NCI-H748 (cell line): ENCODE results near the gene PAPSS1.
"Not testable (repeated sequence)": the region's sequence is repeated elsewhere in the genome, so short reads cannot be mapped to it uniquely, and the experiment has no call there.

Experiments
- DNase-seq: peaks from one replicate; lab custom pipeline; 2025; ENCODE audit not compliant: unreplicated experiment; lab: John Stamatoyannopoulos, UW

PAPSS1 gene

DNA sequence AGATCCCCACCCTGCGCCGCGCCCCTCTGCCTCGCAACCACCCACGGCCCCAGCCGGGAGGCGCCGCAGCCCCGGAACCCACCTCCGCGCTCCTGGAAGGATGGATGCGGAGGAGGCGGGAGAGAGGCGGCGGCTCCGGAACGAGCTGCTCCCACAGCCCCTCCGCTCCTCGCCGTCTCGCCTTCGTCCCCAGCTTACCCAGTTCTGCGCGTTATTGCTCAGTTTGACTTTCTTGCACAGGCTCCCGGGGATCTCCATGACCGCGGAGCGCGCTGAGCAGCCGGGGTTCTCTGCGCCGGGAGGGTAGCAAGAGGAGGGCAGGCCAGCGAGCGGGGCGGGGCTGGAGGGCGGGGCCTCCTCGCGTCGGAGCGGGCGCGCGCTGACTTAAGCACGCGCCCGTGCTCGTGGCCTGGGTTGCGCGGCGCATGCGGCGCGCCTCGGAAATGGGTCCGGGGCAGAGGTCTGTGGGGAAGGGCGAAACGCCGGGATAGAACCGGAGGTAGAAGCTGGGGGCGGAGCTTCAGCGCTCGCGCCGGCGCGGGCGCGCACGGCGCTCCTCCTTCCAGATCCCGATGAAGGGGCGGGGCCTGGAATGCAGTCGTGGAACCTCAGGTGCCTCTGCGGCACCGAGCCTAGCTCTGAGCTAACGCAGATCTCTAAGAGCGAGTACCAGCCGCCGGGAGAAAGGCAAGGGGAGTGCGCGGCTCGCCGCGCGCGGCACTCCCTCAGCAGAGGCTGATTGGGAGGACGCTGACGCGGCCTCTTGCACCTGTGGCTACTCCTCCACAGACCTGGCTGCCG is at the start of gene PAPSS1:
Gene PAPSS1, minus strand, starts transcription at position 313 of the 801 bp plus-strand sequence. Its CDS starts 55 bp downstream, at position 258.
- peak; percentile 98 for DNase-seq

DNA sequence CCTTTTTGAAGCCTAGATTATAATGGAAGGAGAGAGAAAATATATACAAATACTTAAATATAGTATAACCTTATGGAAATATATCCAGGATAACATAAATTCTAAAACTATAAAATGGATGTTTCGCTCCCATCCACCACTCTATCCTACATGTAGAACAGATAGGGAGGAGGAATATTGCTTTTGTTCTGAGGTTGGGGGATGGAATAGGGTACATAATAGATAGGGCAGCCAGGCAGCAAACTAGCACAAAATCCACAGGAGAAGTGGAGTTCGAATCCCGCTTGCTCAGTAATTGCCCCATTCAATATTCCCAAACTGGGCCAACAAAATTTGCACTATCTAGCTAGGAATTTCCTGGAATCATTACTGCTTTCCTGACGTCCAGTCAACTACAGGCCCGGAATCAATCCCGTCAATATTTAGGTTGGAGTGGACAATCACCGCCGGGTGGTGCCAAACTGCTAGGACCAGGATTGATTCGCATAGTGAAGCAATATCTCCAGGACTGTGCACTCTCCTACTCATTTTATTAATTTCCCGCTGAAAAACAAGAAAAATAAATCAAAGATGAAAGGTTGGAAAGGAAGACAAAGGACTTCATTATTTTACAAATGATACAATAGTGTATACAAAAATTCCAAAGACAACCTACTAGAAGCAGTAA is 40.4 kb upstream of the PAPSS1 start:
- peak; percentile 6 for DNase-seq

DNA sequence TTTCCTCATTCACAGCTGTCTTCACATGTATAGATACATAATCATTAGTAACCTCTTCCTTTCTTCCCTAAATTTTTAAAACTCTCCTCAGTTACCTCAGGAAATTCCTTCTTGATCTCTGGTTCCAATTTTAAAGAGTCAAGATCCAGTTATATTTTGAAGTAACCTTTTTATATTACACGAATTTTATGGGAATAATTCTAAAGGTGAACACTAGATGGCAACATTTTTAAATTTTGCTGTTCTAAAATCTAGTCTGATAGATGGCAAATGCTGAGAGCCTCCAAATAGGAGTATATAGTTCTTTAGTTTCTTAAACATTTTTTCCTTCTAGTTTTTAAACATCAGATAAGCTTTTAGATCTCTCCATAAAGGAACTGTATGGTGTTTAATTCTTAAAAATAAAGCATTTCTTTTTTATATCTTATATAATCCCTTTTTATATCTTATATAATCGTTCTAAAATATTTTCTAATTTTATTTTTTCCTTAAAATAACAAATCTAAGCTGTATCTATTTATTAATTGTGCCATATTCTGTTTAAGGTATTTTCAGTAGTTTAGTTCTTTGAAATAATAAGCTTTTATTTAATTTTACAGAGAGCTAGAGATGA is 37.9 kb upstream of the PAPSS1 start:
- DNase-seq = peak; percentile 36

DNA sequence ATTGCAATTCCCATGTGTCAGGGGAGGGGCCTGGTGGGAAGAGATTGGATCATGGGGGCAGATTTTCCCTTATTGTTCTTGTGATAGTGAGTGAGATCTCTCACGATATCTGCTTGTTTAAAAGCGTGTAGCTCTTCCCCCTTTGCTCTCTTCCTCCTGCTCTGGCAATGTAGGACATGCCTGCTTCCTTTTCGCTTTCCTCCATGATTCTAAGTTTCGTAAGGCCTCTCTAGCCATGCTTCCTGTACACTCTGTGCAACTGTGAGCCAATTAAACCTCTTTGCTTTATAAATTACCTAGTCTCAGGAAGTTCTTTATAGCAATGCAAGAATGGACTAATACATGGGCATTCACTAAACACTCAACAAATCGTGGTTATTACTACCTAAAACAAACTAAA is 37.2 kb upstream of the PAPSS1 start:
- DNase-seq = no peak

DNA sequence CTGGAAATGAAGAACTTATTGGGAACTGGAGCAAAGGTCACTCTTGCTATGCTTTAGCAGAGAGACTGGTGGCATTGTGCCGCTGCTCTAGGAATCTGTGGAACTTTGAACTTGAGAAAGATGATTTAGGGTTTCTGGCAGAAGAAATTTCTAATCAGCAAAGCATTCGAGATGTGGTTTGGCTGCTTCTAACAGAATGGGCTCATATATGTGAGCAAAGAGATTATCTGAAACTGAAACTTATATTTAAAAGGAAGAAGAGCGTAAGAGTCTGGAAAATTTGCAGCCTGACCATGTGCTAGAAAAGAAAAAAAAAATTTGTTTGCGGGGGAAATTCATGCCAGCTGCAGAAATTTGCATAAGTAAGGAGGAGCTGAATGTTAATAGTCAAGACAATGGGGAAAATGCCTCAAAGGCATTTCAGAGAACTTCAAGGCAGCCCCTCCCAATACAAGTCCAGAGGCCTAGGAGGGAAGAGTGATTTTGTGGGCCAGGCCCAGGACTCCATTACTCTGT is 35.9 kb upstream of the PAPSS1 start:
- no peak for DNase-seq

DNA sequence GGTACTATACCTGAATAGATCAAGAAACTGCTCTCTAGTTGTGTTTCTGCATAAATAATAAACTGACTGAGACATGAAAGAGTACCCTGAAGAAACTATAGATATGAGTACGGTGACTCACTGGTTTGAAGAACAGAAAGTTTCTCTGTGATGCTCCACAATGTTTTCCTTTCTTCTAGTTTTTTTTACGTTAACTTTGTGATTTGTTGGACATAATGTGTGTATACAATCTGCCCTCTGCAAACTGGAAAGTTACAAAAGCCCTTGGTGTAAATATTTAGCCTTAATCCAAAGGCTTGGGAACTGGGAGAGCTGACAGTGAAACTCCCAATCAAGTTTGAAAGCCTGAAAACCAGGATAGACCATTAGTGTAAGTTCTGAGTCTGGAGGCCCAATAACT is 31.6 kb upstream of the PAPSS1 start:
- DNase-seq = no peak

DNA sequence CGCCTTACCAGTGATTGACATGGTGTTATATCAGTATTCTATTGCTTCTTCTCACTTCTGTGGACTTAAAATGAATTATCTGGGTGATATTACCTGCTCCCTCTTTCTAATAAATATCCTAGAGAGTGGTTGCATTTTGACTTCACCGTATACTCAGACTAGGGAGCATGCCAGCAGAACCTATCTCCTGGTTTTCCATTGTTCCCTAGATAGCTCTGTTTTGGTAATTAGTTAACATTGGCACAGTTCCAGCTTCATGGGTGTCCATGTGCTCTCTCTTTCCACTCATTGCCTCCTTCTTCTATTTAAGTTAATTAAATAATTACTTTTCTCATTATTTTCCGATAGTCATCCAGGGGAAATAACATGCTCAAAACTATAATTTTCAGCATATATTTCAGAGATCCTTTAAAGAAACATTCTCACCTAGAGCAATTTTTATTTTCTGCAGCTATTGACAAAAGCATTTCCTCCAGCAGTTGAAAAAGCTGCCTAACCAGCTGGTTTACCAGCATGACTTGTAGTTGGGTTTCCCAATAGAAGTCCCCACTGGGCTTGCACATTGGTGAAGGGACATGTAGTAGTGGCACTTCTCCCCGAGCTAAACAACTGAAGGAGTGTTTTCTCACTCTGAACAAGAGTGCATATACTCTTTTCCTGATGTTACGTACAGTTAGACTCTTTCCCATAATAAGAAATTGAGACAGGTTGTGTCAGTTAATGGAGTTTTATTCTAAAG is 27.9 kb upstream of the PAPSS1 start:
- peak; percentile 91 for DNase-seq

DNA sequence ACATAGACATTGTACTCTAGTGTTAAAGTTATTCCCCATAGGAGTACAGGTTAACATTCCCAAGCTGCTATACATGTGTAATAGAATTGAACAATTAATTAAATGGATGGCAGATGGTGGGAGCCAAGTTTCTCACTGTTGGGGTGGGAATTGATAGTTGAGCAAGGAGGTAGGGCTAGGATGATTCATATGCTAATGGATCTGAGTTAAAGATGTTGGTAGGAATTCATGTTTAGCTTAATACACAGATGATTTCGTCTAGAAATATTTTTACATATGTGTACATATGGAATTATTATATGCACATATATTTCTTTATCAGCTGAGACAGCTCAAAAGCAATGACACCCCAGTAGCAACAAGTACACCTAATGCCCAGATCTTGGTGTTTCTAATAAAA is 26.1 kb upstream of the PAPSS1 start:
- no peak for DNase-seq

DNA sequence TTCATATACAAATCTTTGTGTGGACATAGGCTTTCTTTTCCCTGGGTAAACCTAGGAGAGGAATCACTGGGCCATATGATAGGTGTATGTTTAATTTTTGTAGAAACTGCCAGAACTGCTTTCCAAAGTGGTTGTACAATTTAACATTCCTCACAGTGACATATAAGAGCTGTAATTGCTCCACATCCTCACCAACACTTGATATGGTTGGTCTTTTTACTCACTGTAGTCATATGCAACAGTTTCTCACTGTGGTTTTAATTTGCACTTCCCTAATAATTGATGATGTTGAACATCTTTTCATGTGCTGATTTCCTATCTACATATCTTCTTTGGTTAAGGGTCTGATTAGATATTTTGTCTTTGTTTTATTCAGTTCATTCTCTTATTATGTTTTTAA is 24.5 kb upstream of the PAPSS1 start:
- DNase-seq = no peak

DNA sequence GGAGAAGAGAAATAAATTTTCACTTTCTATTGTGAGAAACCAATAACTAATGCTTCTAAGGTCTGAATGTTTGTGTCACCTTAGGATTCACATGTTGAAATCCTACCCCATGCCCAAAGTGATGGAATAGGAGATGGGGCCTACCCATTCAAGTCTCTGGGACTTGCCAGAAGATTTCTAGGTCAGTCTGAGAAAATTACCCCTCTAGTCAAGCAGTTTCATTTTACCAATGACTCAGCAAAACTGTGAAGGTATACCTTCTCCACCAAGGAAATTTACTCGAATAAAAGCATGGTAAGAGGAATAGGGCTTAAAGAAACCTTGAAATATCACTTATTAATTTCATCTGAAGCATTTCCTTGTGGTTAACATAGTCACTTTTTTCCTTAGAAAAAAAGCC is 23.5 kb upstream of the PAPSS1 start:
- no peak for DNase-seq

DNA sequence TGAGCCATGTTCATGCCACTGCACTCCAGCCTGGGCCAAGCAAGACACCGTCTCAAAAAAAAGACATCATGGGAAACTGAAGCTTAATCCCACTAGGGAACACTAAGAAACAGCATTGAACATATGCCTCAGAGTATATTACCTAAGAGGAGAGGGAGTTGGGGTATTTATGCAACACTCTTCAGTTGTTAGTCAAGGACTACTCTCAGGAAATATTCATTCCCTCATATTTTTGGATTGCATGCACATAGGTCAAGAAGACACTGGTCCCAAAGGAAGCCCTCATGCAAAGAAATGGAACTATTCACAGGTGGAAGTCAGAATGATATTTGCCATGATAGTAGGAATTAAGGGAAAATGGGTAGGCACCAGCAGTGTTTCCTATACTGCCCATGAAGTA is 22.8 kb upstream of the PAPSS1 start:
- no peak for DNase-seq

DNA sequence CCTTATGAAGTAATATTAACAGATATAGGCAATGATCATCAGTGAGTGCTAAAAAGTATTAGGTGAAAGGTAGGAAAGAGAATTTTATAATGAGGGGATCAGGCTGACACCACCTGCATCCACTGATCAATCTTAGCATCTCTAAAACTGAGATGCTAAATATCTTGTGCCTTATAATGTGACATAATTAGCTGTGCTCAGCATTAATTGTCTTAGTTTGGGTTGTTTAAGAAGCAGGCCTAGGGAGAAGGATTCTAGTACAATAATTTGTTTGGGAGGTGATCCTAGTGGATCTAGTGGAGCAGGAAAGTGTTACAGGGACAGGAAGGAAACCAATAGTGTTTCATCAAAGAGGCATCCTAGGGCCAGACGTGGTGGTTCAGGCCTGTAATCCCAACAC is 22.2 kb upstream of the PAPSS1 start:
- DNase-seq = no peak

DNA sequence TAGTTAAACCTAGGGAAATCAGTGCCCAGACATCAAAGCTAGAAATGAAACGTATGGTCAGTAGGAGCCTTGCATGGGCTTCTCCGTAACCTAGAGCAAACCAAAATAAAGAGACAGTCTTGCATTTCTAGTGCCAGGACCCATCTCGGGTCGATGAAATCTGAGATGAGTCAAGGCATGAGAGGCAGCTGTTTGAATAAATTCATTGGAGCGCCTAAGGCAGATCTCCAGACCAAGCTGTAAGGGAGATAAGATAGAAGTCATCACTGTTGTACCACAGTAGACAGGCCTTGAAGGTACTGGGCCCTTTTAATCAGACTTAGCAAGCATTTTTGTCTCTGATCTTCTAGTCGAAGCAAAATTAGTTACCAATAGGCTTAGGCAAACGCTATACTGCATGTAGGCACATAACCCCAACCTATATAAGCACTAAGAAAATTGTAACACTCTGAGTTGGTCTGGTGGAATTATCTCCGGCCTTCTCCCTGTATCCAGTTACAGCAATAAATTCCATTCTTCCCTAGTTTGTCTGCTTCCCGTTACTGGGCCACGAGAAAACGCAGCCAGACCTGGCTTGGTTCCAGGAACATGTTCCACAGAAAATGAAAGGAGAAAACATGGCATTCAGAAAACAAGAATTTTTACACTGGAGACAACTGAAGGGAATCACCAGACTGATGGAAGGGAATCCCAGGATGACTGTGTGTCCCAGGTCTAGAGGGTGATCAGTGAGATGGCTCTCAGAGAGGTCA is 21.1 kb upstream of the PAPSS1 start:
- DNase-seq = no peak

DNA sequence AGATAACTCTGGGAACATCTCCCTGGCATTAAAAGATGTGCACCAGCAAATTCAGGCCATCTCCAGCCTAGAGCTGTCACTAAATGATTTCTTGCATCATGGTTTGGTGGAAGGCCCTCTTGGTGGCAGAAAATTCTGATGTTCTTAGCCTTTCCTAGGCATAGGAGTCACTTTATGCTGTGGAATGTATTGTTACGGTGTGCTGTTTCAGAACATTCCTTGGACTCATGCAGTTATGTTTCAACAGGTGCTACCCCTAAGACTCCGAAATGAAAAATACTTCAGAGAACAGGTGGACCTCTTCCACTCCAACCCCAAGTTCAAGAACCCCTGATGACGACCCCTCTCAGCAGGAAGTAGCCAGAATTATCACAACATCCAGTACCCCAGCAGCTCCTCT is 20.3 kb upstream of the PAPSS1 start:
- DNase-seq = no peak

DNA sequence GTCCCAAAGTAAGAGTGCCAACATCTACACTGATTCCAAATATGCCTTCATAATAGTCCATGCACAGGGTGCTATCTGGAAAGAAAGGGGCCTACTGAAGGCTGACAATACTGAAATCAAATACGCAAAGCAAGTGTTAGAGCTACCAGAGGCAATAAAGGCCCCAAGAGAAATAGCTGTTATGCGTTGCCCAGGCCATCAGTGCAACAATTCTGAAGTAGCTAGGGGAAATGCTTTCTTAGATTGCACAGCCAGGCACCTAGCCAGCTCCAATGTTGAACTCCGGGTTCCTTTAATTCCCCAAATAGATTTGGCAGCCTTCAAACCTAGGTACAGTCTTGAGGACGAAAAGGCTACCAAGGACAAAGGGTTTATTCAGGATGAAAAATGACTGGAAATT is 17.4 kb upstream of the PAPSS1 start:
- DNase-seq = no peak

DNA sequence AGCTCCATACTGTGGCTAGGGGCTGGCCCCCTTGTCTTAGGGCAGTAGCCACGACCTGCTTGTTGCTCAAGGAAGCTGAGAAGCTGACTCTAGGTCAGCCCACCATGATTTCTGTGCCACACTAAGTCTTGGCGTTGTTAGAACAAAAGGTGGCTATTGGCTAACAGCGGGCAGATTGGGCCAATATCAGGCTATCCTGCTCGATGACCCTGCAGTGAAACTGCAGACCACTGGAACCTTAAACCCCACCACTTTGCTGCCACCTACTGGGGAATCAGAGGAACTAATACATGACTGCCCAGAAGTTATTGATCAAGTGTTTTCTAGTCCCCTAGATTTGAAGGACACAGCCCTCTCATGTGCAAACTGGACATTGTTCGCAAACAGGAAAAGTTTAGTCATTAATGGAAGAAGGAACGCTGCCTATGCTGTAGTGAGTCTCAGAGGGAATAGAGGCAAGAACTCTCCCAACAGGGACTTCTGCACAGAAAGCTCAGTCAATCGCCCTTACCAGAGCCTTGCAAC is 17.0 kb upstream of the PAPSS1 start:
- DNase-seq = peak; percentile 57

DNA sequence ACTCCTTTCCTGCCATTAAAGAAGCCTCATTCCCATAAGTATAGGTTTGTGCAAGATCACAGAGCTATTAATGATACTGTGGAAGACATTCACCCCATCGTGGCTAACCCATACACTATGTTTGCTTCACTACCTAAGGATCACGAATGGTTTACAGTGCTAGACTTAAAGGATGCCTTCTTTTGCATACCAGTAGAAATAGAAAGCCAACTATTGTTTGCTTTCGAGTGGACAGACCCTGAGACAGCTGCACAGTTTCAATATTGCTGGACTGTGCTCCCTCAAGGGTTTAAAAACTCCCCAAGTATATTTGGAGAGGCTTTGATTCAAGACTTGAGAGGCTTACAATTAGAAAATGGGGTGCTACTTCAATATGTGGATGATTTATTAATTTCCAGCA is 16.0 kb upstream of the PAPSS1 start:
- DNase-seq = no peak

DNA sequence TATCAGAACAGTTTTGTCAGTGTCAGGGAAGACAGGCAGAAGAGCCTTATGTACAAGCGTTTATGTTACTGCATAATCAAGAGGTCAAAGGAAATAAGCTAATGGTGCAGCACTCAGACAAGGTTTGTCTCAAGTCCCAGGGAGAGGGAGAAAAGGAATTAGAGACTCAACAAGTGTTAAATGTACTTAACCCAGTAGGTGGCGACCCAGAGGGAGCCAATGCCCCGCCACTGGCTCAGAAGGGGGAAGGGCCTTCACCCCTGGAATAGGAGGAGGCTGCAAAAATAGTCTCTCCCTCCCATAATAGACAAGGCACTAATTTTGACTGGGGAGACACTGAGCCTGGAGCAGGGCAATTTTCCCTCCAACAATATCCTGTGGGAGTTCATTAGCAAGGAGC is 14.1 kb upstream of the PAPSS1 start:
- DNase-seq = peak; percentile 50

DNA sequence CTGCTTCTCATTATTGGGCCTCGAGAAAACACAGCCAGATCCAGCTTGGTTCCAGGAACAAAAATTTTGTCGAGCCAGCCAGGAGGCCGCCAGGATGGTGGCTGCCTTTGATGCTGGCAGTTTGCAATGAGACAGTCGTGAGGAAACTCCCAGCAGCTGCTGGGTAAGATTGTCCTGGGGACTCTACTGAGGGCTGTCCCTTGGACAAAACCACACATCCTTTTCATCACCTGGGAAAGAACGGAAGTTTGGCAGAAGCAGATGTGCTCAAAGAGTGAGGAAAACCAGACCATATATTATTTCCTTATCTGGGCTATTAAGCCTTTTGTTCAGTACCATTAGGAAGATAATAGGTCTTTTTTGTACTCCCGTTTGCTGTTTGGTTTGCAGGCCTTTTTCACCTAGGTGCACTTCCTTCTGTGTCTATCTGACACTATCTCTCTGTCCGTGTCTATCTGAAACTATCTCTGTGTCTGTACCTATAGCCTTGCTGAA is 13.4 kb upstream of the PAPSS1 start:
- peak; percentile 72 for DNase-seq

DNA sequence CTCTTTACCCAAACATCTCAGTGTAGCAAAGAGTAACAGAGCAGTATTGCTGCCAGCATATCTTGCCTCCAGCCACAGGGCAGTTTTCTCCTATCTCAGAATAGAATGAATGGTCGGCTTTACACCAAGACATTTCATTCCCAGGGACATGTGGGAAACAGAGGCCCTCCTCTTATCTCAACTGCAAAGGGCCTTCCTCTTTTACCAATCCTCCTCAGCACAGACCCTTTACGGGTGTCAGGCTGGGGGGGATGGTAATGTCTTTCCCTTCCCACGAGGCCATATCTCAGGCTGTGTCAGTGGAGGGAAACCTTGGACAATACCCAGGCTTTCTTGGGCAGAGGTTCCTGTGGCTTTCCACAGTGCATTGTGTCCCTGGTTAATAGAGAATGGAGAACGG is 9.0 kb upstream of the PAPSS1 start:
- not testable (repeated sequence) for DNase-seq
